Fibroblast of pulmonary artery (primary cell): Measurements from ENCODE around the gene SULT1A1.
"Not testable (repeated sequence)": the region's sequence is repeated elsewhere in the genome, so short reads cannot be mapped to it uniquely, and the experiment has no call there.

Experiments
- DNase-seq: peaks from one replicate; pipeline ENCODE4 v3.0.0-alpha.2; 2010; ENCODE audit warnings: low read depth
- H3K4me3 ChIP-seq: replicated peaks from 2 replicates; pipeline ENCODE4 v1.5.1; 2011; ENCODE audit warnings: low read depth, mild to moderate bottlenecking, control low read depth, low read length, moderate library complexity
- CTCF ChIP-seq: IDR thresholded peaks from 2 replicates; pipeline ENCODE4 v1.5.1; 2011; ENCODE audit warnings: mild to moderate bottlenecking, control low read depth, low read length, inconsistent platforms; ENCODE audit errors: missing control alignments

Gene SULT1A1

GRCh38 chr16:28607116-28607623, 2.7 kb downstream of the SULT1A1 start:
- DNase-seq: no peak
- no peak overlapping the region for H3K4me3 ChIP-seq
- TF ChIP-seq CTCF: no peak

GRCh38 chr16:28606291-28607115, 3.3 kb downstream of the SULT1A1 start:
- DNase-seq: no peak
- no peak overlapping the region for H3K4me3 ChIP-seq
- no peak for TF ChIP-seq CTCF

- H3K4me3 ChIP-seq: no peak overlapping the region
- DNase-seq: no peak
- TF ChIP-seq CTCF: no peak
These were observed 5.7 kb downstream of the SULT1A1 start for GRCh38 chr16:28604186-28604565.

- no peak overlapping the region for H3K4me3 ChIP-seq
- TF ChIP-seq CTCF: no peak
- no peak for DNase-seq
These were observed 6.3 kb downstream of the SULT1A1 start for GRCh38 chr16:28603381-28604185.

- TF ChIP-seq CTCF: no peak
These were observed 7.3 kb downstream of the SULT1A1 start for GRCh38 chr16:28602529-28602928.

GRCh38 chr16:28602062-28602461, 7.8 kb downstream of the SULT1A1 start:
- not testable (repeated sequence) for DNase-seq

More at GRCh38 chr16:28602529-28602928, 7.3 kb downstream of the SULT1A1 start:
- no peak for DNase-seq
- no peak overlapping the region for H3K4me3 ChIP-seq

DNA sequence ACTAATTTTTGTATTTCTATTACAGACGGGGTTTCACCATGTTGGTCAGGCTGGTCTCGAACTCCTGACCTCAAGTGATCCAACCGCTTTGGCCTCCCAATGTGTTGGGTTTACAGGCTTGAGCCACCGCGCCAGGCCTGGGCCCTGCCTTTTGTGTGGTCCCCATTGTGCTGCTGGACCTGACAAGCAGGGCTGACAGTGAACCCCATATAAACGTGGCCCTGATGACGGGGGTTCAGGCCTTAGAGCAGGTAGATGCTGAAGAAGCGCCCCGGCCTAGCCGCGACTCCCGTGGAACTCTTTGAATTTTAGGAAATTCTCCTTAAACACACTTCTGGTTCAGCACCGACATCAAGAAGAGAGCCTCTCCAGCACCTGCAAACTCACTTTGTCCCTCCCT, 8.3 kb downstream of the SULT1A1 start:
- not testable (repeated sequence) for DNase-seq, H3K4me3 ChIP-seq

More at GRCh38 chr16:28602062-28602461, 7.8 kb downstream of the SULT1A1 start:
- H3K4me3 ChIP-seq: not testable (repeated sequence)

DNA sequence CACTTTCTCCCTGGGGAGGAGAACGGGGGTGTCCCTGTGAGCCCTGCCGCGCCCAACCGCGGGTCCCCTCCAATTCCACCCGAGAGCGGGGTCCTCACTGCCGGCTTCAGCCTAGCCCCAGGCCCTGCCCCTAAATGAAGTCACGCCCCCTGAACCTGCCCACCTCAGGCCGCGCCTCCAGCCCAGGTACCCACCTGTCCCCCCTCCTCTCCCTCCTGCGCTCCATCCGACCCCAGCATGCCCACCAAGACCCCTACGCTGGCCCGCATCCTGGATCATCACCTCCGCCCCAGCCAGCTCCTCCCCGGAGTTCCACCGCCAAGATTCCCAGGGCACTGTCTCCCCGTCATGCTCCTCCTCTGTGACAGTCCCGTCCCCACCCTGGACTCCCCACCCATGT, 8.9 kb downstream of the SULT1A1 start:
- DNase-seq, H3K4me3 ChIP-seq: not testable (repeated sequence)

DNA sequence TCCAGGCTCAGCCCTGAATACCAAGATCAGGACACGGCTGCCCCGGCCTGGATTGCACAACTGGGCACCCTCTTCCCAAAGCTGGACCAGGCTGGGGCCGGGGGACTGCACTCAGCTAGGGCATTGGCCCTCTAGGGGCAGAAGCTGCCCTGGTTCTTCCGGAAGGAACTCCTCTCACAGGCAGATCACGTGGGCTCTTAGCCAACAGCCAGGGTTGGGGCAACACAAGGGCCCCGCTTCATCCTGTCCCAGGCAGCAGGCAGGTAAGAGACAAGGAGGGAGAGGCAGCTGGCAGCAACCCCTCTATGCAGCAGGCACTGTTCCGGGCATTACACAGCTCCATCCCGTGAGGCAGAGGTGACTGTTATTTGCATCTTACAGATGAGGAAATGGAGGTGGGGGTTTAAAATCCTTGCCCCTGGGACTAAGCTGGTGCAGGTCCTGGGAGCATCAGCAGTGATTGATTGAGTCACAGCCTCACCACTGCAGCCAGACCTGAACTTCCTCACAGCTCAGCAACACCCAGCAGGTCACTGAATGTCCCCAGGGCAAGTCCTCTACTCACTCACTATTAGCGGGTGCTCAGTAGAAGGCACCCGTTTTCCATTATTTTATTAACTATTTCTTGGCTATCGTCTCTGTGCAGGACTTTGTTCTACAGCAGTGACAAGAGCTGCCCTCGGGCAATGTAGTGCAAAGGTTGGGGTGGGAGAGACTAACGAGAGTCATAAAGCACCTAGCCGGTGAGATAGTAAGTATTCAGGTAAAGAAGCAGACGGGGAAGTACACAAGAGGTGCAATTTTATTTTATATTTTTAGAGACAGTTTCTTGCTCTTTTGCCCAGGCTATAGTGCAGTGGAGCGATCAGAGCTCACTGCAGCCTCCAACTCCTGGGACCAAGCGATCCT, 10.2 kb downstream of the SULT1A1 start:
- DNase-seq, H3K4me3 ChIP-seq: not testable (repeated sequence)
